HG02678 (cell line): ENCODE measurements around the gene C1QTNF5.
A peak's percentile ranks its signal among the peaks of the same experiment; 100 is the strongest.

Experiments
- ATAC-seq: cut with Tn5 transposase; IDR thresholded peaks from one replicate; pipeline ENCODE4 v1.9.1; 2021; ENCODE audit warnings: mild to moderate bottlenecking, moderate library complexity; ENCODE audit not compliant: unreplicated experiment

C1QTNF5 gene

DNA sequence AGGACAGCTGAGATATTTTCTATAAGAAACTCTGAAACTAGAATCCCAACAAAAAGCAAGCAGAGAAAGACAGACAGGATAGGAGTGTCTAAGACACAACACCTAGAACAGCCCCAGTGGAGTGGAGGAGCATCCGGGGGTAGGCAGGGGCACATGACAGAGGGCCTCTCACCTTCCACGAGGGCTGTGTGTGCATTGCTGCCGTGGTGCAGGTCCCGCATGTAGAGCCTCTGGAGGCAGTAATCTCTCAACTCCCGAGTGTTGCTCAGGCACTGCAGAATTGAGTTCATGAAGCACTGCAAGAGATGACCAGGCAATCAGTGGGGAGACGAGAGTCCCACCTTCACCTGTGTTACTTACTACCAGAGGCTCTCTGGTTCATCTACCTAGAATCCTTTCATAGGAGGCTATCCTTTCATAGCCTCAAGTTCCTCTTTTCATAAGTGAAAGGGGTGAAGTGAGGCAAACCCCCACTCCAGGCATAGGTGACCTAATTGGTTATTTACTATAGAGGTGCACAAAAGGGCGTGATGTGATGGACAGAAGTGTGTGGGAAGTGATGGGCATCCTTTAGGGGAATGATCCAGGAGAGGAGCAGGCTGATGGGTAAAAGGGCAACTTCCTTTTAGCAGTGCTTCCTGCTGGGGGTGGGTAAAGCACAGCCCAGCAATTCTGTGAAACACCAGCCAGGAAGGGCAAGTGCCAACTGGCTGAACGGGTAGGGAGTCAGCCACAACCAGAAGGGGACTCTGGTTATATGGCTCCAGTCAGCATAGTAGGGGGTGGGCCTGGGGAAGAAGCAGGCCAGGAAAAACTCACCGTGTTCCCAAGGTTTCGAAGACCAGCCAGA, 18.9 kb upstream of the C1QTNF5 start:
- no peak for ATAC-seq

- no peak for ATAC-seq
Measured at GRCh38 chr11:119357074-119357473, 16.4 kb upstream of the C1QTNF5 start.

DNA sequence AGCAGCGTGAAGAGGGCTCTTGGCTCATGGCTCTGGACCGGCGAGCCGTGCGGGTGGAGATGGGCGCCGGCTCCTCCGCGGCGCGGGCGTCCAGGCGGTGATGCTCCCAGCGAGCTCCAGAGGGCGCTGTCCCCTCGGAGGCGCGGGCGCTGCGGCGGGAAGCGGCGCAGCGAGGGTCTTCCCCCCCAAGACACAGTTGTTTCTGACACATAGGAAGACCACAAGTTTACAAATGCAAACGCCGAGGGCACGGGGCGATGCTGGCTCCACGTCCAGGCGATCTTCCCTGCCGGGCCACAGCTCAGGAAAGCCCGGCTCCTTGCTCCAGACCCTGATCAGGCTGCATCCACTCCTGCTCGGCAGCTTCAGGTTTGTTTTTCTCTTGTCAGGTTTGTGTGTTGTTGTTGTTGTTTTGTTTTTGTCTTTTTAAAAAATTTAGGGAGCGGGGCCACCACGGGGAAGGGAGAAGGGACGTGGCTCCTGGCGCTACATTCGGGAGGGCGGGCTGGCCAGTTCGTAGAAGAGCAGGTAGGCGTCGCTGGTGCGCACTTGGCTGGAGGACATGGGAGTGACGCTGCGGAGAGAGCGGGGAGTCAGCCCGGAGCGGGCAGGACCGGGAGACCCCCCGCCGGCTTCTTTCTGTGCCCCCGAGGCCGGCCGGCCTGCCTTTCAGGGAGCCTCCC, 15.8 kb upstream of the C1QTNF5 start:
- ATAC-seq = peak; percentile 68

- ATAC-seq = no peak
Measured at GRCh38 chr11:119355091-119355843, 14.6 kb upstream of the C1QTNF5 start.

DNA sequence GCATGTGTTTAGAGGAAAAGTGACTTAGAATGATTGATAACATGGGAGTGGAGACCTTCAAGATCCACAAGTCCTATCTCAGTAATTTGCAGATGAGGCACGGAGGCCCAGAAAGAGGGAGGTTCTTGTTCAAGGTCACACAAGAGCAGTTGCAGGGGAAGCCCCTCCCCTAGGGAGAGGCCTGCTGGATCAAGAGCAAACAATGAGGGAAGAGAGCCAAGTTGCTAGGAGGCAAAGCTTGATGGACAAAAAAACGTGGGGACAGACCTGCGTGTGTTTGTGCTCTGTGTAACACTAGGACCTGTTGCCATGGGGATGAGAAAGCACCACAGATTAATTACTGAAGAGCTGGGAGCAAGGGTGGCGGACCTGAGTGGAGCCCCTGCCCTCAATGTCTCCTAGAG, 12.2 kb upstream of the C1QTNF5 start:
- ATAC-seq = no peak

DNA sequence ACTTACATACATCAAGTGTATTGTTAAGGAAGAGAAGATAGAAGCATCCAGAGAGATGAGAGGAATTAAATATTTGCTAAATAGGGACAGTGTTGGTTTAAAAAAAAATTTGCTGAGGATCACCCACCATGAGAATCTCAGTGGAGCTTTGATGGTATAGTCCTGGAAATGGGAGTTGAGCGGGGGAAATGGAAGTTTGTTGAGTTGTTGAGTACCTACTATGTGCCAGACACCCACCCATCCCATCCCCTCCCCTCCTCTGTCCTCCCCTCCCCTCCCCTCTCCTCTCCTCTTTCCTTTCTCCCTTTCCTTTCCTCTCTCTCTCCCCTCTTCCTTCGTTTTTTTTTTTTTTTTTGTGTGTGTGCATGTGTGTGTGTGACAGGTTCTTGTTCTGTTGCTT, 10.5 kb upstream of the C1QTNF5 start:
- no peak for ATAC-seq

DNA sequence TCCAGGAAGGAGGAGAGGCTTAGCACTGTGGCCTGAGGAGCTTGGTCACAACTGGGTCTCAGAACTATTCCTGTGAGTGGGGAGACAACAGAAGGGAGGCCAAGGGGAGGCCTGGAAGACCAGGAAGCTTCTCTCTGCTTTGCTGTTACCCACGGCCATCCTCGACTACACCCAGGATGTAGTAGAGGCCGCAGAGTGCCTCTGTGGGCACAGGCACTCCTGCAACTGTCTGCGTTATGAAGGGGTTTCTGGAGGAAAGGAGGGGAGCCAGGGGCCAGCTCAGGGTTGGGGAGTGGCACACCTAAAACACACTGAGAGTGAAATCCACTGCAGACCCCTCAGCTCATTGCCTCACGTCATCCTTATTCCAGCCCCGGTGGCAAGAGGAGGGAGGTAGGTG, 9.6 kb upstream of the C1QTNF5 start:
- no peak for ATAC-seq

DNA sequence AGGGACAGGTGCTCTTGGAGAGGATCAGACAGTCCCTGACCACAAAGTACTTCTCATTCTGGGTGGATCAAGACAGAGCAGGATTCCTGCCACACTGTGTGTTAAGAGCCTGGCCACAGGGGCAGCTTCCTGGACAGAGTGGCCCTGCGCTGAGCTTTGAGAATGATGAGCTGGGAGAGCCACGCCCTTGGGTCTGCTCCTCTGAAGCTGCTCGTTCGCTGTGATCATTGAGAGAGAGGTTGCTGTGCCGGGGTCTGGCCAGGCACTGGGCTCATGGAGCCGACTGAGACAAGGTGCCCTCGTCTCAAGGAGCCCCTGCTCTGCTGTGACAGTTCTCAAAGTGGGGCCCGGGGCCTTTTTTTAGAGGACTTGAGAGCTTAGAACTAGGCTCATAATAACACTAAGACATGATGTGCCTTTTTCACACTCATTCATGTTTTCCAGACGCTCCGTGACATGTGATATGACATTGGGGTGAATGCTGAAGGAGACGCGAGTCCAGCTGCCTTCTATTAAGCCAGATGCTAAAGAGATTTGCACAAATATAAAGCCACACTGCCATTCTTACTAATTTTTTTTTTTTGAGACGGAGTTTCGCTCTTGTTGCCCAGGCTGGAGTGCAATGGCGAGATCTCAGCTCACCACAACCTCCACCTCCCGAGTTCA, 7.4 kb upstream of the C1QTNF5 start:
- ATAC-seq = no peak

DNA sequence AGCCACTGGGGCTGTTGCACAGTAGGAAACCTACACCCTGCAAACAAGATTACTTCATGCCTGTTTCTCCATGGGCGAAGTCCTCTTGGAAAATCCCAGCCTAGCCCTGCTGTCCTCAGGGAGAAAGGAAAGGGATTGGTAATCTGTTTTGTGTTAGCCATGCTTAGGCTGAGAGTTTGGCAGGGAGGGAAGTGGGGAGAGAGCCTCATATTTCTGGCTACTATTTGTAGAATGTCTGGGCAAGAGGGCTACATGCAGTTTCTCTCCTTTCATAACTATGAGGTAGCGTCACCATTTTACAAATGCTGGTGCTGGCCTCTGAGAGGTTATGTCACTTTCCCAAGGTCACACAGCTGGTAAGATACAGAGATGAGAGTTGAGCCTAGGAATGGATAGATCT, 6.6 kb upstream of the C1QTNF5 start:
- ATAC-seq = no peak

- ATAC-seq = no peak
Measured at GRCh38 chr11:119346605-119347004, 5.9 kb upstream of the C1QTNF5 start, which contains the start of gene MFRP. MFRP (minus strand) TSS chr11:119346705; CDS start chr11:119346513, 192 bp downstream.

GRCh38 chr11:119345685-119346084, 5.0 kb upstream of the C1QTNF5 start:
- no peak for ATAC-seq

DNA sequence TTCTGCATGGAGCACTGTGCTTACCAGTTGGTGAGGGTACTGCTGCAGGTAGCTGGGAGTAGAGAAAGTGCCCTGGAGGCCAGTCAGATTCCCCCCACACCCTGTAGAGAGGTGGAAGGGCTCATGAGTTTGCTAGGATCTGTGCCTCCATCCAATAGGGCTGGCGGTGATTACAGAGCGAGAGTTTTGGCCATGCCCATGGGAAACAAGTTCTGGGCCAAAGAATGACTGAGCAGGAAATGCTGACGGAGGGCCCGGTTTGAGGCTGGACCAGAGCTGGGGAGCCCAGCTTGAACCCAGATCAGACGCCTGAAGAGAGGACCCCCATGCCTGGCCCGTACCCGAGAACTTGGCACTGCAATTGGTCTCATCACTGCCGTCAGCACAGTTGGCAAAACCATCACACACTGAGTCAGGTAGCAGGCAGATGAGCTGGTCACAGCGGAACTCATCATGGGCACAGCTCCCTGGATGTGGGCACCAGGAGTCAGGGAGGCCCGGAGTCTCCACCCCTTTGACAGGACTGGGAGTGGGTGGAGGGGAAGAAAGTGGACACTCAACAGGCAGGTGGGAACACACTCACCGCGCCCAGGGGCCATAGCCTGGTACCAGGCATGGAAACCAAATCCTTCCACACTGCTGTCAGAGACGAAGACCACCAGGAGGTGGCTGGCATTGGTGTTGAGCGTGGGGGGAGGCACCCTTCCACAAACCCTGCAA, 3.8 kb upstream of the C1QTNF5 start:
- ATAC-seq = no peak

- ATAC-seq = no peak
Measured at GRCh38 chr11:119343726-119344125, 3.0 kb upstream of the C1QTNF5 start.

DNA sequence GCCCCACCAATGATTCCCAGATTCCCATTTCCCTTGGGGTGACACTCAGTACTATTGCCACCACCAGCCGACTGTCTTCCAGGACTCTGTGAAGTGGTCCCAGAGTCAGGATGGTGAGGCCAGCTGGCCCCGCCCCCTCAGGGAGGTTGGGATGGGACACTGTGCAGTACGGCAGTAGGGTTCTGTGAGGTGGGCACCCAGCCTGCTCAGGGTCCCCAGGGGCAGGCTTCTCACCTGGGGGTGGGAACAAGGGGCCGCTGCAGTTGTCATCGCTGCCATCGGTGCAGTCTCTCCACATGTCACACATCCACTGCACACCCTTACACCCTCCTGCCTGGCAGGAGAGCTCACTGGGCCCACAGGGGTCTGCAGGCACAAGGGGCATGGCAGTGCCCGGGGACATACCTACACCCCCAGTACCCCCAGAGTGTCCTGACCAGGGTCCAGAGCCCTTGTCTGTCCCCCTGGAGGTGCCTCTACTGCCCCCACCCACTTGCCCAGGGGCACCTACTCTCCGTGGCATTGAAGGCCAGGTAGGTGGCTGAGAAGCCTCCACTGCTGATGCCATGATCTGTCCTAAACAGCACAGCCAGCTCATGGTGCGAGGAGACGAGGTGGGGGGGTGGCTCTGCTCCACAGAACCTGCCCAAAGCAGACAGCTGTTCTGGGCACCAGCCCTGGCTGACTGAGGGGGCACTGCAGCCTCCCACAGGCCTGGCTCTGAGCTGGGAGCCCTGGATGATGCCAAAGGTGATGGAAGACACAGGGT, 1.9 kb upstream of the C1QTNF5 start:
- no peak for ATAC-seq

DNA sequence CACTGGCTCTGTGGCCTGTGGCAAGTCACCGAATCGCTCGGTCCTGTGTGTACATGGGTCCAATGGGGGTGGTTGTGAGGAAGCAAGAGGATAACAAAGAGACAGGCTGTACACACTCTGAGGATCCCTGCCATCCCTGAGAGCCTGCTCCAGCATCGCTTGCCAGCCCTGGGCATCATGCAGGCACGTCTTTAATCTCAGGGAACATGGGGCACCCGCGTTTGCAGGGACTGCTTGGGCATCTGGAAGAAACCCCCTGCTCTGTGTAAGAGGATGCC, 1.3 kb upstream of the C1QTNF5 start:
- ATAC-seq = no peak

DNA sequence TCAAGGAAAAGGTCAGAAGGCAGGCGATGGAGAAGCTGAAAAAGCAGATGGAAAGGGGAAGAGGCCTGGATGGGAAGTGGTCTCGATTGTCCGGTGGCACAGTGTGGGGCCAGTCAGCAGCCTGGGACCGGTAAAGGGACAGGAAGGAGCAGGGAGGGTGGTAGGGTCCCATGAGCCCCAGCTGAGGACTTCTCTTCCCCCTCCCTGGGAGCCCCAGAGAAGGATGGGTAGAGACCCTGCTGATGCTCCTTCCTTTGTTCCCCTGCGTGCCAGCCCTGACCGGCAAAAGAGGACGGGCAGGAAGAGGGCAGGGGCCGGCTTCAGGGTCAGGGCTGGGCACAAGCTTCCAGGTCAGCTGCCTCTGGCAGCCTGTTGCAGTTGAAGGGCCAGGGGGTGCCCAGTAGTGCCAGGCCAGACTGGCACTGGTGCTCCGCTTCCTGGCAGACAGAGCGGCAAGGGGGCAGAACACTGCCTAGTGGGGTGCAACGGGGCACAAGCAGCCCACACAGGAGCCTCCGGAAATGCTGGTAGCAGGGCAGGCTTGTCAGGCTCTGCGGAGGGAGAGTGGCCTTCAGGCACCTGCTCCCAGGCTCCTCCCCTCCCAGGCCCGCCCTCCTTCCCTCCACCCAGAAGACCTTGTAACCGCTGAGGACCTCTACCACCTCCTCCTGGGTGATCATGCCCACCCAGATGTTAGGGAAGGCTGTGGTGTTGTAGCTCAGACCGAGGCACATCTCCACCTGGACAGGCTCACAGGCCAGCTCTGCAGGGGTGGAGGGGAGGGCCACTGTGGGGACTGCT, 739 bp upstream of the C1QTNF5 start:
- no peak for ATAC-seq

GRCh38 chr11:119339589-119340334, 921 bp downstream of the C1QTNF5 start:
- ATAC-seq = no peak

GRCh38 chr11:119338965-119339588, 1.6 kb downstream of the C1QTNF5 start:
- ATAC-seq = no peak
